Endothelial cell of umbilical vein (primary cell): Measurements from ENCODE around the gene VIPR2. TPM values are rescaled to one million over a fixed set of nuclear protein-coding genes. Genes with fewer than 3 reads are reported as not detected.

Source experiments
- BruUV-seq: library from RNA; stranded (reverse); fragments of 400-500 nt; replicated peaks from 2 replicates; lab custom pipeline; 2021; lab: Mats Ljungman, UMichigan
- CTCF ChIA-PET: fragments of 300-600, 350-600 bp; sonication (Branson Sonifier 250); formaldehyde crosslinking; loops from one replicate; lab custom pipeline; 2021; ENCODE audit warnings: antibody characterized with exemption, inconsistent platforms; lab: Charles Lee
- POLR2A ChIA-PET: fragments of 300-600, 350-600 bp; sonication (Branson Sonifier 250); formaldehyde crosslinking; loops from one replicate; lab custom pipeline; 2021; ENCODE audit warnings: antibody characterized with exemption, inconsistent platforms; lab: Charles Lee
- DNase-seq: peaks from one replicate; pipeline ENCODE4 v3.0.0-alpha.2; 2011; ENCODE audit warnings: low read depth, low spot score
- FAIRE-seq: peaks from 2 replicates; lab custom pipeline; 2011; peaks lifted over from hg19 to GRCh38; lab: Jason Lieb, UNC
- H2AFZ ChIP-seq: 2 replicates; pipeline ENCODE4 v1.6.0; 2012; ENCODE audit warnings: low read depth, low read length, control low read depth, inconsistent platforms
- H3K27ac ChIP-seq: 2 replicates; pipeline ENCODE4 v1.5.1; 2011; ENCODE audit warnings: low read depth, mild to moderate bottlenecking, control low read depth, low read length, moderate library complexity; ENCODE audit not compliant: insufficient read depth
- H3K27me3 ChIP-seq, 2 experiments: 2 replicates each; pipeline versions ENCODE4 v1.6.0 to v1.6.1; 2011; ENCODE audit warnings: low read length in 2 of 2, mixed read lengths in 1 of 2; ENCODE audit not compliant: control insufficient read depth in 2 of 2, insufficient read depth in 2 of 2
- H3K36me3 ChIP-seq, 2 experiments: 2 replicates in 1 of 2; 3 replicates in 1 of 2; pipeline ENCODE4 v1.5.1; 2011; ENCODE audit warnings: low read length in 2 of 2, mild to moderate bottlenecking in 1 of 2, moderate library complexity in 1 of 2; ENCODE audit not compliant: control insufficient read depth in 2 of 2, insufficient read depth in 2 of 2; ENCODE audit errors: extremely low read depth in 1 of 2
- H3K4me1 ChIP-seq: 3 replicates; pipeline ENCODE4 v1.5.1; 2011; ENCODE audit warnings: mild to moderate bottlenecking, low read length; ENCODE audit not compliant: control insufficient read depth, insufficient read depth; ENCODE audit errors: extremely low read depth
- H3K4me2 ChIP-seq: 2 replicates; pipeline ENCODE4 v1.6.1; 2011; ENCODE audit warnings: low read length, control low read depth, mixed read lengths; ENCODE audit not compliant: insufficient read depth
- H3K4me3 ChIP-seq, 3 experiments: fragments of 200-600 bp in 1 of 3; sonication (generic), shearing (Covaris generic) in 1 of 3; replicated peaks in 1 of 3; 2 replicates each; pipeline ENCODE4 v1.5.1; 2011 to 2016; ENCODE audit warnings: control low read depth in 3 of 3, low read length in 3 of 3, mild to moderate bottlenecking in 2 of 3, inconsistent platforms in 1 of 3, low read depth in 1 of 3, moderate library complexity in 1 of 3; ENCODE audit not compliant: insufficient read depth in 1 of 3
- H3K79me2 ChIP-seq: 2 replicates; pipeline ENCODE4 v1.6.0; 2012; ENCODE audit warnings: low read length, inconsistent platforms; ENCODE audit not compliant: control insufficient read depth, insufficient read depth
- H3K9ac ChIP-seq: replicated peaks from 2 replicates; pipeline ENCODE3; 2011; ENCODE audit warnings: low read length, control low read depth; ENCODE audit not compliant: insufficient read depth; ENCODE audit errors: extremely low read depth
- H3K9me1 ChIP-seq: replicated peaks from 3 replicates; pipeline ENCODE4 v1.6.0; 2011; ENCODE audit warnings: mild to moderate bottlenecking, low read length; ENCODE audit not compliant: control insufficient read depth, insufficient read depth; ENCODE audit errors: extremely low read depth
- H3K9me3 ChIP-seq: replicated peaks from 2 replicates; pipeline ENCODE4 v1.5.1; 2012; ENCODE audit warnings: low read length, inconsistent platforms; ENCODE audit not compliant: control insufficient read depth, insufficient read depth
- H4K20me1 ChIP-seq: replicated peaks from 2 replicates; pipeline ENCODE3; 2011; ENCODE audit warnings: mild to moderate bottlenecking, low read length; ENCODE audit not compliant: control insufficient read depth, insufficient read depth; ENCODE audit errors: extremely low read depth
- EZH2 ChIP-seq: IDR thresholded peaks from 2 replicates; pipeline ENCODE4 v1.6.1; 2012; ENCODE audit warnings: borderline replicate concordance, low read depth, mild to moderate bottlenecking, moderate library complexity, low read length, inconsistent platforms; ENCODE audit not compliant: severe bottlenecking
- FOS ChIP-seq: IDR thresholded peaks from 2 replicates; pipeline ENCODE4 v1.6.1; 2011; ENCODE audit warnings: mild to moderate bottlenecking, low read length, moderate library complexity, borderline replicate concordance; ENCODE audit not compliant: insufficient read depth
- GATA2 ChIP-seq: IDR thresholded peaks from 2 replicates; pipeline ENCODE4 v1.7.0; 2011; ENCODE audit warnings: low read depth, mild to moderate bottlenecking, moderate library complexity, mixed read lengths, low read length; ENCODE audit not compliant: insufficient read length, insufficient read depth
- JUN ChIP-seq: IDR thresholded peaks from 2 replicates; pipeline ENCODE4 v1.6.1; 2011; ENCODE audit warnings: borderline replicate concordance, low read depth; ENCODE audit not compliant: insufficient read length, insufficient read depth
- MYC ChIP-seq: IDR thresholded peaks from one replicate; pipeline ENCODE4 v1.6.1; 2011; ENCODE audit warnings: mild to moderate bottlenecking, low read depth, low read length
- POLR2A ChIP-seq: IDR thresholded peaks from 2 replicates; pipeline ENCODE4 v1.6.1; 2012; ENCODE audit warnings: low read depth, mild to moderate bottlenecking, control low read depth, low read length
- POLR2AphosphoS5 ChIP-seq: IDR thresholded peaks from 2 replicates; pipeline ENCODE4 v1.6.1; 2012; ENCODE audit warnings: low read depth, mild to moderate bottlenecking, control low read depth, low read length, moderate library complexity; ENCODE audit not compliant: insufficient read depth
- dilution Hi-C: fragments of 300-500 bp; cut with MboI; formaldehyde crosslinking; loops from one replicate; pipeline ENCODE4 v1.15.0; 2019; ENCODE audit warnings: low sequenced_read_pairs; ENCODE audit not compliant: extremely low pct_ligation_motif_present
- intact Hi-C: fragments of 100-400 bp; cut with micrococcal nuclease; formaldehyde crosslinking; loops from one replicate; pipeline ENCODE4 v1.10.0; 2022
- polyA plus RNA-seq, 4 experiments: library from polyadenylated mRNA; depleted of rRNA in 3 of 4; stranded (reverse) in 3 of 4; unstranded in 1 of 4; fragments of >200 nt; gene quantifications; 2 replicates each; pipeline versions ENCODE4 v1.2.1 to v1.2.3, GENCODE V29; 2011 to 2012; ENCODE audit warnings: missing spikeins in 1 of 4
- total RNA-seq: library from RNA; stranded (reverse); gene quantifications from 2 replicates; pipeline ENCODE4 v1.2.3, GENCODE V29; 2021
- TF ChIP-seq, protein P1 (sequence below): IDR thresholded peaks from 2 replicates; pipeline ENCODE4 v1.6.1; 2011; ENCODE audit not compliant: insufficient read depth, insufficient read length
- TF ChIP-seq, protein P2 (sequence below), 2 donors: IDR thresholded peaks; 1 replicate in 1 of 2; 2 replicates in 1 of 2; pipeline ENCODE4 v1.5.1; 2011; ENCODE audit warnings: low read length in 2 of 2, mild to moderate bottlenecking in 2 of 2, moderate library complexity in 2 of 2, control low read depth in 1 of 2, inconsistent platforms in 1 of 2, low read depth in 1 of 2; ENCODE audit not compliant: insufficient read depth in 1 of 2; ENCODE audit errors: extremely low read depth in 1 of 2

The VIPR2 gene
- total and polyA plus RNA-seq, 2 donors (not counting 3 experiments of a cell fraction or from before 2014, with no cell fraction given): not detected

DNA sequence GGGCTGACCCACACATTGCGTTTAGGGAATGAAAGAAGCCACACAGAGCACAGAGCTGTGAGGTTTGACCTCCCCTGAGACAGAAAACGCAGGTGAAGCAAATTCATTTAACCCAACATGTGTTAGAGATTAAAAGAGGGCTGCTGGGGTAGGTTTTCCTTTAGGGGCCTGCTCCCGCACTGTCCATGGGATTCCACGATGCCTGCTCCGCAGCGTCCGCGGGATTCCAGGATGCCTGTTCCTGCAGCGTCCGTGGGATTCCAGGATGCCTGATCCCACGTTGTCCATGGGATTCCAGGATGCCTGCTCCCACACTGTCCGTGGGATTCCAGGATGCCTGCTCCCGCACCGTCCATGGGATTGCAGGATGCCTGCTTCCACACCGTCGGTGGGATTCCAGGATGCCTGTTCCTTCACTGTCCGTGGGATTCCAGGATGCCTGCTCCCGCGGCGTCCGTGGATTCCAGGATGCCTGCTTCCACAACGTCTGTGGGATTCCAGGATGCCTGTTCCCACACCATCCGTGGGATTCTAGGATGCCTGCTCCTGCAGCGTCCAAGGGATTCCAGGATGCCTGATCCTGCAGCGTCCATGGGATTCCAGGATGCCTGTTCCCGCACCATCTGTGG lies 78.7 kb downstream of the VIPR2 start:
- dilution Hi-C loops: no loop called here
- H3K36me3 ChIP-seq: no peaks in the 10 kb centered on the region
- H4K20me1 ChIP-seq: no peaks in the 10 kb centered on the region
- ChIA-PET CTCF (no interaction called here), POLR2A (no interaction called here)
- no peaks in the 10 kb centered on the region for H3K27me3 ChIP-seq
- H3K4me3 ChIP-seq: no peak overlapping the region
- FAIRE-seq (no peak), DNase-seq (no peak)
- H3K9me3 ChIP-seq: peaks cover 1% of the 10 kb centered on the region
- H3K9ac ChIP-seq: no peak overlapping the region
- intact Hi-C loops: no loop called here
- H3K4me2 ChIP-seq: no peak overlapping the region
- no peak overlapping the region for H3K27ac ChIP-seq
- BruUV-seq: no TSS peak
- H3K79me2 ChIP-seq: no peaks in the 10 kb centered on the region
- no peaks in the 10 kb centered on the region for H3K4me1 ChIP-seq
- H2AFZ ChIP-seq: no peak overlapping the region
- TF ChIP-seq GATA2: no peak
- no peak for TF ChIP-seq FOS
- no peak for TF ChIP-seq JUN
- TF ChIP-seq, protein P1, sequence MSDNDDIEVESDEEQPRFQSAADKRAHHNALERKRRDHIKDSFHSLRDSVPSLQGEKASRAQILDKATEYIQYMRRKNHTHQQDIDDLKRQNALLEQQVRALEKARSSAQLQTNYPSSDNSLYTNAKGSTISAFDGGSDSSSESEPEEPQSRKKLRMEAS: no peak
- TF ChIP-seq EZH2: no peak
- no peak for TF ChIP-seq POLR2AphosphoS5
- no peak for TF ChIP-seq MYC
- TF ChIP-seq, protein P2, sequence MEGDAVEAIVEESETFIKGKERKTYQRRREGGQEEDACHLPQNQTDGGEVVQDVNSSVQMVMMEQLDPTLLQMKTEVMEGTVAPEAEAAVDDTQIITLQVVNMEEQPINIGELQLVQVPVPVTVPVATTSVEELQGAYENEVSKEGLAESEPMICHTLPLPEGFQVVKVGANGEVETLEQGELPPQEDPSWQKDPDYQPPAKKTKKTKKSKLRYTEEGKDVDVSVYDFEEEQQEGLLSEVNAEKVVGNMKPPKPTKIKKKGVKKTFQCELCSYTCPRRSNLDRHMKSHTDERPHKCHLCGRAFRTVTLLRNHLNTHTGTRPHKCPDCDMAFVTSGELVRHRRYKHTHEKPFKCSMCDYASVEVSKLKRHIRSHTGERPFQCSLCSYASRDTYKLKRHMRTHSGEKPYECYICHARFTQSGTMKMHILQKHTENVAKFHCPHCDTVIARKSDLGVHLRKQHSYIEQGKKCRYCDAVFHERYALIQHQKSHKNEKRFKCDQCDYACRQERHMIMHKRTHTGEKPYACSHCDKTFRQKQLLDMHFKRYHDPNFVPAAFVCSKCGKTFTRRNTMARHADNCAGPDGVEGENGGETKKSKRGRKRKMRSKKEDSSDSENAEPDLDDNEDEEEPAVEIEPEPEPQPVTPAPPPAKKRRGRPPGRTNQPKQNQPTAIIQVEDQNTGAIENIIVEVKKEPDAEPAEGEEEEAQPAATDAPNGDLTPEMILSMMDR (IDR thresholded peaks at IDR 0.05; ENCODE audit: extremely low read depth in 1 of 2, insufficient read depth in 1 of 2, low read depth in 1 of 2, low read length in 2 of 2): no peak
- no peak for TF ChIP-seq POLR2A
- H3K9me1 ChIP-seq: no peaks in the 10 kb centered on the region
